Neural cell (in vitro differentiated cells): ENCODE data around the gene IRX4.

Experiments used
- EZH2 ChIP-seq: fragments of 200-600, 300-800 bp; shearing (Covaris generic), sonication (generic); IDR thresholded peaks from 2 replicates; pipeline ENCODE4 v1.6.1; 2014; ENCODE audit warnings: antibody characterized with exemption, low read length, borderline replicate concordance, mild to moderate bottlenecking; ENCODE audit not compliant: insufficient read depth, poor library complexity, severe bottlenecking
- POLR2AphosphoS5 ChIP-seq: IDR thresholded peaks from 2 replicates; pipeline ENCODE4 v1.6.1; 2012
- RAD21 ChIP-seq: fragments of 450-650 bp; conservative IDR thresholded peaks from 2 replicates; pipeline ENCODE4 v1.6.1; 2014; ENCODE audit warnings: antibody characterized with exemption, mild to moderate bottlenecking, moderate library complexity
- TF ChIP-seq, protein P1 (sequence below): fragments of 450-650 bp; IDR thresholded peaks from 2 replicates; pipeline ENCODE4 v1.5.1; 2014; ENCODE audit warnings: antibody characterized with exemption, mild to moderate bottlenecking, moderate library complexity; ENCODE audit not compliant: poor library complexity, severe bottlenecking
- TF ChIP-seq, protein P2 (sequence below): IDR thresholded peaks from 2 replicates; pipeline ENCODE4 v1.6.1; 2012; ENCODE audit warnings: borderline replicate concordance

DNA sequence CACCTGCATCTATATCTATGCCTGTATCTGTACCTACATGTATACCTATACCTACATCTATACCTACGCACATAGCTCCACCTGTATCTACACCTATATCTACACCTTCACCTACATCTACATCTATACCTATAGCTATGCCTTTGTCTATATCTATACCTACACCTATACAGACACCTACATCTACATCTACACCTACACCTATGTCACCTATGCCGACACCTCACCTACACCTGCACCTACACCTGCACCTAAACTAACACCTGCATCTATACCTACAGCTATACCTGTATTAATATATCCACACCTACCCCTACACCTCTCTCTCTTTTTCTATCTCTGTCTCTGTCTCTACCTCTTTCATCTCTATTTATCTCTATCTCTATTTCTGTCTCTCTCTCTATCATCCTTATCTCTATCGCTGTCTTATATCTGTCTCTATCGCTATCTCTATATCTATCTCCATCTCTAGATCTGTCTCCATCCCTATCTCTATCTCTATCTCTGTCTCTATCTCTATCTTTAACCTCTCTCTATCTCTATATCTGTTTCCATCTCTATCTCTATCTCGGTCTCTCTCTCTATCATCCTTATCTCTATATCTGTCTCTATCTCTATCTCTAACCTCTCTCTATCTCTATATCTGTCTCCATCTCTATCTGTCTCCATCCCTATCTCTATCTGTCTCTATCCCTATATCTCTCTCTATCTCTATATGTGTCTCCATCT, 37.9 kb downstream of the IRX4 start:
- TF ChIP-seq EZH2: no peak
- TF ChIP-seq, protein P1, sequence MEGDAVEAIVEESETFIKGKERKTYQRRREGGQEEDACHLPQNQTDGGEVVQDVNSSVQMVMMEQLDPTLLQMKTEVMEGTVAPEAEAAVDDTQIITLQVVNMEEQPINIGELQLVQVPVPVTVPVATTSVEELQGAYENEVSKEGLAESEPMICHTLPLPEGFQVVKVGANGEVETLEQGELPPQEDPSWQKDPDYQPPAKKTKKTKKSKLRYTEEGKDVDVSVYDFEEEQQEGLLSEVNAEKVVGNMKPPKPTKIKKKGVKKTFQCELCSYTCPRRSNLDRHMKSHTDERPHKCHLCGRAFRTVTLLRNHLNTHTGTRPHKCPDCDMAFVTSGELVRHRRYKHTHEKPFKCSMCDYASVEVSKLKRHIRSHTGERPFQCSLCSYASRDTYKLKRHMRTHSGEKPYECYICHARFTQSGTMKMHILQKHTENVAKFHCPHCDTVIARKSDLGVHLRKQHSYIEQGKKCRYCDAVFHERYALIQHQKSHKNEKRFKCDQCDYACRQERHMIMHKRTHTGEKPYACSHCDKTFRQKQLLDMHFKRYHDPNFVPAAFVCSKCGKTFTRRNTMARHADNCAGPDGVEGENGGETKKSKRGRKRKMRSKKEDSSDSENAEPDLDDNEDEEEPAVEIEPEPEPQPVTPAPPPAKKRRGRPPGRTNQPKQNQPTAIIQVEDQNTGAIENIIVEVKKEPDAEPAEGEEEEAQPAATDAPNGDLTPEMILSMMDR: no peak
- TF ChIP-seq RAD21: no peak
- TF ChIP-seq, protein P2, sequence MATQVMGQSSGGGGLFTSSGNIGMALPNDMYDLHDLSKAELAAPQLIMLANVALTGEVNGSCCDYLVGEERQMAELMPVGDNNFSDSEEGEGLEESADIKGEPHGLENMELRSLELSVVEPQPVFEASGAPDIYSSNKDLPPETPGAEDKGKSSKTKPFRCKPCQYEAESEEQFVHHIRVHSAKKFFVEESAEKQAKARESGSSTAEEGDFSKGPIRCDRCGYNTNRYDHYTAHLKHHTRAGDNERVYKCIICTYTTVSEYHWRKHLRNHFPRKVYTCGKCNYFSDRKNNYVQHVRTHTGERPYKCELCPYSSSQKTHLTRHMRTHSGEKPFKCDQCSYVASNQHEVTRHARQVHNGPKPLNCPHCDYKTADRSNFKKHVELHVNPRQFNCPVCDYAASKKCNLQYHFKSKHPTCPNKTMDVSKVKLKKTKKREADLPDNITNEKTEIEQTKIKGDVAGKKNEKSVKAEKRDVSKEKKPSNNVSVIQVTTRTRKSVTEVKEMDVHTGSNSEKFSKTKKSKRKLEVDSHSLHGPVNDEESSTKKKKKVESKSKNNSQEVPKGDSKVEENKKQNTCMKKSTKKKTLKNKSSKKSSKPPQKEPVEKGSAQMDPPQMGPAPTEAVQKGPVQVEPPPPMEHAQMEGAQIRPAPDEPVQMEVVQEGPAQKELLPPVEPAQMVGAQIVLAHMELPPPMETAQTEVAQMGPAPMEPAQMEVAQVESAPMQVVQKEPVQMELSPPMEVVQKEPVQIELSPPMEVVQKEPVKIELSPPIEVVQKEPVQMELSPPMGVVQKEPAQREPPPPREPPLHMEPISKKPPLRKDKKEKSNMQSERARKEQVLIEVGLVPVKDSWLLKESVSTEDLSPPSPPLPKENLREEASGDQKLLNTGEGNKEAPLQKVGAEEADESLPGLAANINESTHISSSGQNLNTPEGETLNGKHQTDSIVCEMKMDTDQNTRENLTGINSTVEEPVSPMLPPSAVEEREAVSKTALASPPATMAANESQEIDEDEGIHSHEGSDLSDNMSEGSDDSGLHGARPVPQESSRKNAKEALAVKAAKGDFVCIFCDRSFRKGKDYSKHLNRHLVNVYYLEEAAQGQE: no peak
- TF ChIP-seq POLR2AphosphoS5: no peak
